Measurements from ENCODE around the gene SV2A.

DNA sequence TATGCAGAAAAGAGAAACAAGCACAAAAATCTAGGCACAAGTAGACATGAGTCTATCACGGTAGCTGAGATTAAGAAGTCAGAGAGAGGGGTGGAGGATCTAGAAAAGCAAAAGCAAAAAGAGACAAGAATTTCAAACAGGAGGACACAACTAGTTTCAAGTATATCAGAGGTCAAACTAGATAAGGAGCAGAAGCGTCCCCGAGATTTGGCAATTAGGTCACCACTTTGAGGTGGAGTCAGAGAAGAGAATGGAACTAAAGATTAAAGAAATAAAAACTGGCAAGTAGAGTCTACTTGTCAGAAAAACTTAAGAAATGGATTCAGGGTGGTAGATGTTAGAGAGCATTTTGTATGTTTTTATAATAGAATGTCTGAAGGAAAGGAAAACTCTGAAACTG is 7.7 kb upstream of the SV2A start:
- no peak for TF ChIP-seq POLR2A (IDR thresholded peaks at IDR 0.05; ENCODE audit: low read depth, low read length)
- TF ChIP-seq POLR2AphosphoS5 (IDR thresholded peaks at IDR 0.05; ENCODE audit: low read depth, low read length), result no peak
- TF ChIP-seq TAF1 (IDR thresholded peaks at IDR 0.05; ENCODE audit: low read depth, low read length), result no peak

All from GM12891 (cell line).